NCI-H446 (cell line): Measurements from ENCODE around the gene SIT1.
"Not testable (repeated sequence)": the region's sequence is repeated elsewhere in the genome, so short reads cannot be mapped to it uniquely, and the experiment has no call there.

ENCODE experiments used
- DNase-seq, 2 experiments: peaks; one replicate each; lab custom pipeline; 2025; lab: John Stamatoyannopoulos, UW

Gene SIT1

DNA sequence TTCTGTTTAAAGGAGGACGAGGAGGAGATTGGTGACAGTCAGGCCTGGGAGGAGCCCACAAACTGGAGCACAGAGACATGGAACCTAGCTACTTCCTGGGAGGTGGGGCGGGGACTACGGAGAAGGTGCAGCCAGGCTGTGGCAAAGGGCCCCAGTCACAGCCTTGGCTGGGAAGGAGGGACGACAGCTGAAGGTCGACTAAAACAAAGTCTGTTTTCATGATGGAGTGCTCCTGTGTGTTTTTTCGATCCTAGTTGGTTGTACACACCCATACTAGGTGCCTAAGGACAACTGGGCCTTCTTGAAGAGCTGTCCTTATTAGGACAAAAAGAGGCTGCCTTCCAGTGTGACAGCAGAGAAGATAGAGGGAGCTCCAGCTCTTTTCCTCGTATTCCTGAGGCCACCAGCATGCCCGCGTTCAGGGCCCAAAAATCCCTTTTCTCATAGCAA, 10.3 kb upstream of the SIT1 start:
- peak in 1 of 2 experiments; percentile 18 for DNase-seq

DNA sequence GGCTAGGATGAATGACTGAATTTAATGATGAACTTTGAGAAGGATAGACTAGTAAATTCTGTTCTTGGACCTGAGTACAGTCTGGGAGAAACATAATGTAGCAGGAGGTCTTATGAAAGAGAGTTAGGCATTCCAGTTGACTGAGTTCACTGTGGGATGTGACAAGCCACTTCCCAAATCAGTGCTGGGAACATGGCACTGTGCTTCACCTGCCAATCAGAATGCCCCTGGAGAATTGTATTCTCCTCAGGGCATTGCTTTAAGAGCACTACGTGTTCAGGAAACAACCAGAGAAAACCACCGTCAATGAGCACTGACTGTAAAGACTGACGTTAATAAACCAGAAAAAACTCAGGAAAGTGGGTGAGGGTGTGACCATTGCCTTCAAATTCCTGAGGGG, 8.6 kb upstream of the SIT1 start:
- no peak for DNase-seq

DNA sequence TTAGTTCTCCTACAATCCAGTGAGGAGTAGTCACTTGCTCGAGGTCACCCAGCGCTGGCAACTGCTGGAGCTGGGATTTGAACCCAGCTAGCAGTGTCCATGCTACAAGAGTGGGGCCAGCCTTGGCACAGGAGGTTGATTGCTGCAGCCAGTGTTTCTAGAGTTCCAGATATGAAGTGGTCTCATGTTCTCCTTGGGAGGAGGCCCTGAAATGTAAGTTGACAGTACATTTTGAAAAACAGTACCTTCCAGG, 8.2 kb upstream of the SIT1 start:
- peak in 1 of 2 experiments; percentile 36 for DNase-seq

DNA sequence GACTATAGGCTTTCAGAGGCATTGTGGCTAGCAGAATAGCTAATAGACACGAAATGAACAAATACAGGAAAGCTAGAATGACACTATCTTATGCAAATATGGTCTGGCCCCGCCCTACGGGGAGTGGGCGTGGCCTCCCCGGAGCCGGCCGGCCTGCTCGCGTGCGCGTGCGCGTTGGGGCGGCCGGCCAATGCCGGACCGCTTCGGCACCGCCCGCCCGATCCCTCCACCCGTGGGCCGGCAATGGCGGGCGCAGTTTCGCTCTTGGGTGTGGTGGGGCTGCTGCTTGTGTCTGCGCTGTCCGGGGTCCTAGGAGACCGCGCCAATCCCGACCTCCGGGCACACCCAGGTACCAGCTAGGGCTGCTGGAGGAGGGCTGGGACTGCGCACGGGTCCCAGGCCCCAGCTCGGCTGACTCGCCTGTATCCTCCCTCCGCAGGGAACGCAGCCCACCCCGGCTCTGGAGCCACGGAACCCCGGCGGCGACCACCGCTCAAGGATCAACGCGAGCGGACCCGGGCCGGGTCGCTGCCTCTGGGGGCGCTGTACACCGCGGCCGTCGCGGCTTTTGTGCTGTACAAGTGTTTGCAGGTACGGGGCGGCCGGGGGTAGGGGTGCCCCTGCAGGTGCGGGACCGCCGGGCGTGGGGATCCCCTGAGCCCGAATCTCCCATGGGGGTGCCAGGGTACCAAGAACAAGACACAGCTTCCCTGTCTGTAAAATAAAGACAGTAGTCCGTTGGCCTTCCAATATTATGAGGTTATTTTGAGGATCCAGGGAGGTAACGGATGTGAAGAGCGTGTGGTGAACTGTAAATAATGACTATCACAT, 7.6 kb upstream of the SIT1 start, which contains the start of gene CCDC107:
CCDC107 (plus strand) TSS at position 156 of the 831 bp plus-strand sequence; CDS start at position 244, 88 bp downstream.
- peak; percentile 94 to 95 for DNase-seq

DNA sequence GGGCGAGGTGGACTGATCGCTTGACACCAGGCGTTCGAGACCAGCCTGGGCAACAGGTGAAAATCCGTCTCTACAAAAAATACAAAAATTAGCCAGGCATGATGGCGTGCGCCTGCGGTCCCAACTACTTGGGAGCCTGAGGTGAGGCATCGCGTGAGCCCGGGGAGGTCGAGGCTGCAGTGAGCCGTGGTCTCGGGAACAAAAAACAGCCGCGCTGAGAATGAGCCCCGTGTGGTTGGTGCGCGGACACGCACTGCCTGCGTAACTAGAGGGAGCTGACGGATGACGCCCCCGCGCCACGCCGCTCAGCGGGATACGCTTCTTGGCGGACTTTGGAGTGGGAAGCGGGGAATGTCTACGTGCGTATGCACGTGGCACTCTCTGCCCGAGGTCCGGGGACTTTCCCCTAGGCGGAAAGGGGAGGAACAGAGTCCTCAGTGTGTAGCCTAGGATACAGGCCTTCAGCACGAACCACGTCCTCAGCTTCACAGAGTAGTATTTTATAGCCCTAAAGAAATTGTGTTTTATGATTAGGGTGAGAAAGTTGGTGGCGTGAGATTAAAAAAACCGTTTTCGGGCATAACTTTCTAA, 6.9 kb upstream of the SIT1 start, which contains the start of gene RMRP:
RMRP (minus strand) TSS at position 474 of the 591 bp plus-strand sequence.
- DNase-seq, result peak; percentile 98 to 99

DNA sequence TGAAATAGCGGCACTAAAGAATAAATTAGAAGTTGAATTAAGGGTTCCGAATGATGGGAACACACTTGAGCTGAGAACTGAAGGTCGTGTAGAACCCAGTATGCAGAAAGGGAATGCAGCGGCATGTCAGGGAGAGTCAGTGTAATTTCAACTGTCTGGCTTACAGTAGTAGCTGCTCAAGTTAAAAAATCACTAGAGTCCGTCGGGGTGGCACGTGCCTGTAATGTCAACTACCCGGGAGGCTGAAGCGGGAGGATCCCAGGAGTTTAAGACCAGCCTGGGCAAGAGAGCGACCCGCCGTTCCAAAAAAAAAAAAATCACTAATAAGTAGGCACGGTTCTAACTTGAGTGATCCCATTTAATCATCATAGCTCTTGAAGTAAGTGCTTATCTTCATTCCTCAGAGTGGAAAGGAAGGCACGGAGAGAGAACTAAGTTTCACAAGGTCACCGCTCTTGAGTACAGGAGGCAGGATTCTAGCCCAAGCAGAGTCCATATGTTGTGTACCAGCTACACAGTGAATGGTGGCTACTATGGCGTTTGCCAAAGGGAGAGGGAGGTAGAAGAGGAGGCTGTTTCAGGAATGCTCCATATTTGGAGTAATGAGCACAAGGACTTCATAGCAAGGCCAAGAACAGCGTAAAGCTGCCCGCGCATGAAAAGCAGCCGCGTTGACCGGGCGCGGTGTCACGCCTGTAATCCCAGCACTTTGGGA, 6.3 kb upstream of the SIT1 start:
- peak in 1 of 2 experiments; percentile 74 for DNase-seq

DNA sequence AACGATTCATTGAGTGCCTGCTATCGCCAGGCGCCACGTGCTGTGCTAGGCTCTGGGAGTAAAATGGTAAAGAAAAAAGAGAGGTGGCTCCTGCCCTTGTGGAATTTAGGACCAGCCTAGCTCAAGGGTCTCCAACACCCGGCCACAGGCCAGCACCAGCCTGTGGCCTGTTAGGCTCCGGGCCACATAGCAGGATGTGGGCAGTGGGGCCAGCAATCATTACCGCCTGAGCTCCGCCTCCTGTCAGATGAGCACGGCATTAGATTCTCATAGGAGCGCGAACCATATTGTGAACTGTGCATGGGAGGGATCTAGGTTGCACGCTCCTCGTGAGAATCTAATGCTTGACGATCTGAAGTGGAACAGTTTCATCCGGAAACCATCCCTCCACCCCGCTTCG, 5.6 kb upstream of the SIT1 start:
- no peak for DNase-seq

DNA sequence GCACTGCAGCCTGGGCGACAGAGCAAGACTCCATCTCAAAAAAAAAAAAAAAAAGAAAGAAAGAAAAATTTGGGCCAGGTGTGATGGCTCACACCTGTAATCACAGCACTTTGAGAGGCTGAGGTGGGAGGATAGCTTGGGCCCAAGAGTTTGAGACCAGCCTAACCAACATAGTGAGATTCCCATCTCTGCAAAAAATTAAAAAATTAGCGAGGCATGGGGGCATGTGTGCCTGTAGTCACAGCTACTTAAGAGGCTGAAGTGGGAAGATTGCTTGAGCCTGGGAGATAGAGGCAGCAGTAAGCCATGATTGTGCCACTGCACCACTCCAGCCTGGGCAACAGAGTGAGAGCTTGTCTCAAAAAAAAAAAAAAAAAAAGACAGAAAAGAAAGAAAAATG, 2.9 kb upstream of the SIT1 start:
- DNase-seq, result no peak

DNA sequence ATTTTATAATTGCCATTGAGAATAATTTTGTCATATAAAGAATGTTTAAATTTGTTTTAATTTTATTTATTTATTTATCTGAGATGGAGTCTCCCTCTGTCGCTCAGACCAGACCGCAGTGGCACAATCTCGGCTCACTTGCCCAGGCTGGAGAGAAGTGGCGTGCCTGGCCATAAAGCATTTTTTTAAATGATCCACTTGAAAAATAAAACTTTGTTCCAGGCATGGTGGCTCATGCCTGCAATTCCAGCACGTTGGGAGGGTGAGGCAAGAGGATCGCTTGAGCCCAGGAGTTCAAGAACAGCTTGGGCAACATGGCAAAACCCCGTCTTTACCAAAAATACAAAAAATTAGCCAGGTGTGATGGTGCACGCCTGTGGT, 2.1 kb upstream of the SIT1 start:
- DNase-seq, result no peak

DNA sequence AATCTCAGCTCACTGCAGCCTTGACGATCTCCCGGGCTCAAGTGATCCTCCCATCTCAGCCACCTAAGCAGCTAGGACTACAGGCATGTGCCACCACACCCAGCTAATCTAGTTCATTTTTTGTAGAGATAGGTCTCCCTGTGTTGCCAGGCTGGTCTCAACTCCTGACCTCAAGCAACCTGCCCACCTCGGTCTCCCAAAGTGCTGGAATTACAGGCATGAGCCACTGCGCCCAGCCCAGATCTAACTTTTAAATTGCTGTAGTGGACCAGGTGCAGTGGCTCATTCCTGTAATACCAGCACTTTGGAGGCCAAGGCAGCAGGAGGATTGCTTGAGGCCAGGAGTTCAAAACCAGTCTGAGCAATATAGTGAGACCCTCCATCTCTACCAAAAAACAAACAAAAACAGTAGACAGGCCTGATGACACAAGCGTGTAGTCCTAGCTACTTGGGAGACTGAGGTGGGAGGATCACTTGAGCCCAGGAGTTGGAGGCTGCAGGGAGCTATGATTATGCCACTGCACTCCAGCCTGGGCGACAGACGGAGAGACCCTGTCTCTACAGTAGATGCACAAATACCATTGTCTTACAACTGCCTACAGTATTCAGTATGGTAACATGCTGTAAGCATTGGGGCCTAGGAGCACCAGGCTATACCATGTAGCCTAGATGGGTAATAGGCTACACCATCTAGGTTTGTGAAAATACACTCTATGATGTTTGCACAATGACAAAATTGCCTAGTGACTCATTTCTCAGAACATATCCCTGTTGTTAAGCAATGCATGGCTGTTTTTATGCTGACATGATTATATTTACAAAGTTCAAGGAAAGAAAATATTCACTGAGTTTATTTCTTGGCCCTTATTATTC, 1.5 kb upstream of the SIT1 start:
- DNase-seq, result no peak

DNA sequence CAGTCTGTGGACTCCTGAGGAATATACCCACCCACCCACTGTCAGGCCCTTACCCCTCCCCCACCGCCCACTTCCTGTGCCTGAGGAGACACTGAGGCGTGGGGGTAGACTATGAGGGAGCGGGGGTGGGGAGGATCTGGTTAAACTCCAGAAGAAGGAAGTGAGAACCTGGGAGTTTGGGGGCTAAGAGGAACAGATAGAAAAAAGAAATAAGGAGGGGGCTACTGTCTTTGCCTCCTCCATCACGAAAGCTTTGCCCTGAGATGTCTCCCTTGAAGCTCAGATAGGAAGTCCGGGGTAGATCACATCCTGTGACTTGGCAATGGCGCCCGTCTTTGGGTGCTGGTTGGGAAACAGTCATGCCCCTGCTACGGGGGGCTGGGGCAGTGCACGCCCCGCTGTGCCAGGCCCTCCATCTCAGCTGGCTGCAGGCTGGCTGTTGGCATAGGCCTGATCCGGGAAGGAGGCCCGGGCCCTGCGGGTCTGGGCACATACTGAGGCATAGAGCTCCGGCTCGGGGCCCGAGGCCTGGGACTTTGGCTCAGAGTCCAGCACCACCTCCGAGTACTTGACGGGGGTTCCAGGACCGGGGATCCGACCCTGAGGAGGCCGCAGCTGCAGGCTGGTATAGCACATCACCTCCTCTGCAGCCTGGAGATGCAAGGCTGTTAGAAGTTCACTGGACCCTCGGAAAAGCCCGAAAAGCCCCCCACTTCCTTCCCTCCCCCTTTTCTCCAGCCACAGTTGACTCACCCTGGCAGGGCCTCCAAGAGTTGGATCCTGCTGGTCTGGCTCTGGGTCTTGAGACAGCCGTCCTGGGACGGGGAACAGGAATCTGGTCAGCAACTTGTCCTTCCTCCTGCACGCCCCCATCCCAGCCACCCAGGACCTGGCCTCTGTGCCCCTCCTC, 1.0 kb downstream of the SIT1 start:
- DNase-seq, result peak in 1 of 2 experiments; percentile 57

DNA sequence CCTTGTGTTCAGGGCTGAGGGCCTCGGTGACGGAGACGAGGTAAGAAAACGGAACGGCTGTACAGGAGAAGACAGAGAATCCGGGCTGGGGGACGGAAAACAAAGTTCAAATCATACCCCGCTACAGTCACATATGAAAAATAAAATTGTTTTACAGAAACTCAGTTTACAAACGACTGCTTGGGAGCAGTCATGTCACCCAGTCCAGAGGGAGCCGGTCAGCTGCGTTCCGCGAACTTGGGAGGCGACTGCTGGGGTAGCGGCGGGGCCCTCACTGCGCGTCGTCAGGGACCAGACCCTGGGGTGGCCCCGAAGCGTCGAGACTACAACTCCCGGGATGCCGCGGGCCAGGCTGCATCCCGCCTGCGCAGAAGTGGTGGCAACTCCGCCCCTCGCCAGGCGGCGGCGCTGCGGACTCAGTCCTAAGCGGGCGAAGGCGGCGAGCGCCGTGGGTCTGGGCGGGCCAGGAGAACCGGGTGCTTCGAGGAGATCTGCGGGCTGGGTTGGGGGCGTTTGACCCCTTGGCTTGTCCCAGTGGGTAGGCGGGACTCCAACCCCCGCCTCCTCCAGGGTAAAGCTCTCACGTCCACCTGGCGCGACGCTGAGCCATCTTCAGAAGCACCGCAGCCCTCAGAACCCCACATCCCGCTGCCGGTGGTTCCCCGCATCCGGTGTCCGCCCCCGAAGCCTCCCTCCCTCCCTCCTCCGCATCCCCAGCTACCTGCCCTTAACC, 4.0 kb downstream of the SIT1 start:
- peak; percentile 82 to 95 for DNase-seq

DNA sequence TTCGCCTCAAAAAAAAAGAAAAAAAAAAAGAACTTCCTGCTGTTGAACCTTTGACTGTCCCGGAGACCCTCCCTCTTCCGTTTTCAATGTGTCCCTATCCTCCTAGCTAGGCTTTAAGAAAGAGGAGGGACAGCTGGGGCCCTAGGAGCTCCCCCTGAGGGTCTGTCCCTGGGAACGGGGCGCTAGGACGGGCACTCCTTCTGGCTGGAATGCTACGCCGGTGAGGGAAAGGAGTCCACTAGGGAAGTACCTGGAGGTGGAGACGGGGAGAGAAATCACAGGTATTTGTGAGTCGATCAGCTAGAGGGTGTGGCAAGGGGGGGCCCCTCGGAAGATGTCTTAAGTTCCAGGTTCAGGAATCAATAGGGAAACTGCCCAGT, 4.6 kb downstream of the SIT1 start:
- DNase-seq, result no peak

DNA sequence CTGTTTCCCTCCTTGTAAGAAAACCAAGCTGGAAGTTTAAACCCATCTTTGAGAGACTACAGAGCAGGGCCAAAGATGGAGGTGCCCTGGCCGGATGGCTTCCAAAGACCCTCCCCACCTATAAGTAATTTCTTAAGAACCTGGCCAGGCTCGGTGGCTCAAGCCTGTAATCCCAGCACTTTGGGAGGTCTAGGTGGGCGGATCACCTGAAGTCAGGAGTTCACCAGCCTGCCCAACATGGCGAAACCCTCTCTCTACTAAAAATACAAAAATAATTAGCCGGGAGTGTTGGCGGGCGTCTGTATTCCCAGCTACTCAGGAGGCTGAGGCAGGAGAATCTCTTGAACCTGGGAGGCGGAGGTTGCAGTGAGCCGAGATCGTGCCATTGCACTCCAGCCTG, 5.0 kb downstream of the SIT1 start:
- not testable (repeated sequence) for DNase-seq

DNA sequence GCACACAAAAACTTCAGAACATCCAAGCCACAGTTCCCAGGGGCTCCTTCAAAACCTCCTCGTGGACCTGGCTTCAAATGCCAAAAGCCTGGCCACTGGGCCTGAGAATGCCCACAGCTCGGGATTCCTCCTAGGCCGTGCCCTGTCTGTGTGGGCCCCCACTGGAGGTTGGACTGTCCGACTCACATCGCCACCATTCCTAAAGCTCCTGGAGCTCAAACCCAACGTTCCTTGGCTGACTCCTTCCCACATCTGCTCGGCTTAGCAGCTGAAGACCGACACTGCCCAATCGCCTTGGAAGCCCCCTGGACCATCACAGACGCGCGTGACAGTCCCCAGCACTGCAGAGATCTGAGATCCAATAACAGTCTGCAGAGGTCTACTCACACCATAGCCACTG, 7.7 kb downstream of the SIT1 start:
- DNase-seq, result no peak

DNA sequence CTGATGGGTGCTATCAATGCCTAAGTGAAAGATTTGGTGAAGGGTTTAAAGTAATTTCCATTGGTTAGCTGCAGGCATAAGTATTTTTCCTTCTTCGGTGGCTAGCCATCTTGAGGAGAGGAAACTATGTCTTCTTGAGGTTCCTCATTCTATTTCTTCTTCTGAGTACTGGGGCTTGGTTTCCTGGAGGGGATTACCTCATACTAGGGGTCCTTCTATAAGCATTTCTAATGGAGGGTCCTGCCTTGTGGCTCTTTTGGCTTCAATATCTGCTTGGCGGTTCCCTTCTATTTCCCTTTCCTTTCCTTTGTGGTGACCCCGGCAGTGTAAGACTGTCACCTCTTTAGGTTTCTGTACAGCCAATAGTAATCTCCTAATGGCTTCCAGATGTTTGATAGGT, 9.3 kb downstream of the SIT1 start:
- not testable (repeated sequence) for DNase-seq

DNA sequence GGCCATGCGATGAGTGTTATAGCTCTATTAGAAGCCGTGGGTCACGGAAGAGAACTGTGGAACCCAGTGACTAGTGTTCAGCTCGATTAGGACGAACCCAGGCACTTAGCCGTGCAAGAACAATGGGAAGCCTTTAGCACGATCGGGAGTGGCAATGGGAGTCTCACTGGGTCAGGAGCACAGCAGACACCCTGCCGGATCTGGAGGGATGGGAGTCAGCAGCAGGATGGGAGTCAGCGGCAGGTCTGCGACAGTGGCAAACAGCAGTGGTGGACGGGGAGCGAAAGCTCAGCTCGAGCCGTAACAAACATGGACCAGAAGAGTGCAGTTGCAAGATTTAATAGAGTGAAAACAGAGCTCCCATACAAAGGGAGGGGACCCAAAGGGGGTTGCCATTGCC, 10.3 kb downstream of the SIT1 start:
- DNase-seq, result not testable (repeated sequence)

DNA sequence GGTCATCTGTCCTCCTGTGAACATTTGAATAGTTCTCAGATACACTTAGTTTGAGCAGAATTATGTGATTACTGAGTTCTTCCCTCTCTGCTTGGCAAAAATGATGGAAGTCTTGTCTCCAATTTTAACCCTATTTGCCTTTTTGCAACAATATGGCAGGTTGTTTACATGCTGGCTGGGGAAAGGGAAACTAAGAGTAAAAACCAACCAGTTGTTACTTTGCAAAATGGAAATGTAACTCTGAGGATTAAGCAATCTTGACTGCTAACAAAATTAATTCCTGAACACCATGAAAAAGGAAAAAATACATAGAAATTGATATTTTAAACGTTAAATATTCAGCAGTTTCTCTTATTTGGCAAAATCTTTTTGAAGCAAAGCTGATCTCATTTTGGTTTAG, 11.1 kb downstream of the SIT1 start:
- DNase-seq, result no peak

DNA sequence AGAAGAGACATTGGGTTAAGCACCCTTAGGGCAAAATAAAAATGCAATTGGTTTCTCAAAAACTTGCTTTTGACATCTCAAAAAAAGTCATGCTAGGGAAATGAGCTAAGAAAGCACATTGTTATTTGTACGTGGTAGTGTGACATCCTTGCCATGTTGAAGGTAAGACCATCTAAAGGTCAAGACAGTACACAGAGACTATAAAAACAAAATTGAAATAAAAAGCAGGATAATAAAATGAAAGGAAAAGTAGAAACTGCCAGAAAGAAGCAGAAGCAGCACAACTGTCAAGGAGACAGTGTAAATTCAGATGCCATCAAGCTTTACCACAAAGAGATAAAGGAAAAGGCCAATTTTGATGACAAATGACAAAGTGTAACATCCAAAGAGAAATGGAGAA, 11.5 kb downstream of the SIT1 start:
- not testable (repeated sequence) for DNase-seq

DNA sequence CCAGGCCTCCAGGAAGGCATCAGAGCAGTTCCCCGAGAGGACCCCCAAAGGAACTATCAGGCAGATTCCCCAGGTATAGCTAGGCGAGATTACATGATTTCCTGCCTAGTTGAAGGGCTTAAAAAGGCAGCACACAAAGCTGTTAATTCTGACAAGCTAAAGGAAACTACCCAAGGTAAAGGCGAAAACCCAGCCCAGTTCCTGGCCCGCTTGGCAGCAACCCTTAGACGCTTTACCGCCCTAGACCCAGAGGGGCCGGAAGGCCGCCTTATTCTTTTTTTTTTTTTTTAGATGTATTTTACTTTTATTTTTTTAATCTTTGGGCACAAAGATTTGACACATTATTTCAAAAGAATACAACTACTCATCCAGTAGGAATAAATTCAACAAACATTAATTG, 12.0 kb downstream of the SIT1 start:
- DNase-seq, result not testable (repeated sequence)
